Left kidney (tissue), 2 donors: ENCODE results near the gene HOXA11. TPM values are rescaled to one million over a fixed set of nuclear protein-coding genes. Genes with fewer than 3 reads are reported as not detected.

Experiments used
- DNase-seq: peaks from one replicate; pipeline ENCODE4 v3.0.0-alpha.2; 2013
- polyA plus RNA-seq: library from polyadenylated mRNA; unstranded; fragments of 120-200 nt; gene quantifications from one replicate; pipeline ENCODE4 v1.2.1, GENCODE V29; 2013; ENCODE audit not compliant: insufficient read length

The HOXA11 gene
- polyA plus RNA-seq, 1 donor: 32.2 TPM

DNA sequence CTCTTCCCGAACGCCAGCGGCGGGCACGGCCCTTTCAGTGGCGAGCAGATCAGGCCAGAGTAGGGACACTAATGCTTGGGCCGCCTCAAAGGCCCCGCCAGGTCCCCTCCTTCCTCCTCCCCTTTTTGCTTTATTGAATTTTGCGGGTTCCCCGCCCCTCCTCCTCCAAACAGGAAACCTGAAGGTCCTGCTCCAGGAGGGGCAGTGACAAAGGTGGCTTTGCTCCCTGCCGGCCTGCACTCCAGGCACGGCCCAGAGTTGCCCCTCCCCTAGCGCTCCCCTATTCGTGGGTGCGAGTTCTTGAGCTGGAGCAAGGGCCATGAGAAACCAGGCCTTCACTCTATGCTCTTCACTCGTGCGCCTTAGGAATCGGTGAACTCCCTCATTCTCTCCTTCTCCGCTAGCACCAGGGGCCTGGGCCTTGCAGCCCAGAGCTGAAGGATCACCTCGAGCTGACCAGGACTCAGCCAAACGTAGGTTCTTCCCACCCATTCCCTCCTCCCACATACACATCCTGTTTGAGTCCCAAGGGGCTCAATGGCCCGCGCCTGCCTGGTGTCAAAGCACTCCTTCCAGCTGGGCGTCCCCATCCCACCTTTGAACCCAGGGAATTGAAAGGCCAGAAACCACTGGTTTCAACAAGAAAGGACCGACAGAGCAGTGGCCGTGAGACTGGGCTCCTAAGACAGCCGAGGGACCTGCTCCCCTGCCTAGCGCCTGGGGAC, 36.8 kb downstream of the HOXA11 start:
- DNase-seq: no peak

DNA sequence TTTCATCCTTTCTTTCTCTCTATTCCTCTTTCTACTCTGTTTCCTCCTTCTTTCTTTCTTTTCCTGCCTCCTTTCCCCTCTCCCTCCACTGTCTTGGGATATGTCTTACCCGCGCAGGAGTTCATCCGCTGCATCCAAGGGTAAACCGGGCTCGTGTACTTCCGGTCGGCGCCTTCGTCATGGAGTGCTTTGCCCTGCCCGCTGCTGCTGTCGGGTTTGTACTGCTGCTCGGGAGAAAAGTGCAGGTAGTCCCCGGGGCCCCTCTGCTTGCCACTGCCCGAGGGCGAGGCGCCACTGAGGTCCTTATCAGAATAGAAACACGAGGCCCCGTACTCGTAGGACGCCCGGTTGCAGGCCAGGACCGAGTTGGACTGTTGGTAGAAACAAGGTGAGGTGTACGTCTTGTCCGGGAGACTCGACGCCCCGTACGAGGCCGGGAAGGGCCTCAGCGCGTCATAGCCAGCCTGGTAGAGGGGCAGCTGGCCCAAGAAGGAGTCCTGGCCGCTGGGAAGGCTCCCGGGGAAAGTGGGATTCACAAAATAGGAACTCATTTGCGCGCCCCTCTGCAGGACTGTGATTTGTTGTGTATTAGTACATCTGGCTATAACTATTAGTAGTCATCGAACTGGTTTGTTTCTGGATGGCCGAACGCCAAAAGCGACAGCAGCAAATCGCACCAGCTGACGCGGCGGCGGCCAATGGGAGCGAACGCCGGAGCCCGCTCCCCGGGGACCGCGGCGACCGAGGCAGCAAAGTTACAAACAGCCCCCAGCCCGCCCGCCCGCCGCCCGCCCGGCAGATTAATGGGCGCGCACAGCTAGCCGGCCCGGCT, 37.6 kb downstream of the HOXA11 start, which contains the start of gene HOXA6:
Gene HOXA6 (minus strand): TSS at position 576 of the 832 bp plus-strand sequence. CDS start 25 bp downstream, at position 551.
- DNase-seq: no peak

DNA sequence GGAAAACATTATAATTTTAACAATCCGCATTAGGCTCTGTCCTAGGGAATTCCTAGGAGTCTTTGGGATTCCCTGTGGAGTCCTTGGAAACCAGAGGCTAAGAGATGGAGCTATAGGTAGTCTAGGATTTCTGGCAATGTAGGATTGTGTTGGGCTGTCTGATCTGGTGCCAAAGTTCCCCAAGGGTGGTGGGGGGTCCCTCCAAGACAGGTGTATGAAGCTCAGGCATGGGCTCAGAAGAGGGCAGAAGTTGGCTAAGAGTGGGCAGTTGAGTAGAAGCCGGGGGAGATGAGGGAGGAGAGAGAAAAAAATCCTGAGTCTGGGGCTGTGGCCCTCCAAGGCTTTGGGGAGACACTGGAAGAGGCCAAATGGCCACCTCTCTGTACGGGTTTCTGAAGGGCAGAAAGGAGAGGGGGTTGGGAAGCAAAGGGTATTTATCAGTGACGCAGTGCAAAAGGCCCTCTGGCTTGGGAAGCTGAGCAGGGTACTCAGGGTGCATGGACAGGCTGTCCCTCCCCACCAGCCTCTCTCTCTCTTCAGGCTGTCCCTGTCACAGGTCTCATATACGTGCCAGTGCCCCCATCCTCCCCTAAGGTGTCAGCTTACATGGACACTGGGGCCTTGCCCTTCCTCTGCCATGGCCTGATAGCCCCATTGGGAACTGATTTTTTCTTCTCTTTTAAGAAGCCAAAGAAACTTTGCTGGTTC, 38.4 kb downstream of the HOXA11 start:
- DNase-seq: no peak

DNA sequence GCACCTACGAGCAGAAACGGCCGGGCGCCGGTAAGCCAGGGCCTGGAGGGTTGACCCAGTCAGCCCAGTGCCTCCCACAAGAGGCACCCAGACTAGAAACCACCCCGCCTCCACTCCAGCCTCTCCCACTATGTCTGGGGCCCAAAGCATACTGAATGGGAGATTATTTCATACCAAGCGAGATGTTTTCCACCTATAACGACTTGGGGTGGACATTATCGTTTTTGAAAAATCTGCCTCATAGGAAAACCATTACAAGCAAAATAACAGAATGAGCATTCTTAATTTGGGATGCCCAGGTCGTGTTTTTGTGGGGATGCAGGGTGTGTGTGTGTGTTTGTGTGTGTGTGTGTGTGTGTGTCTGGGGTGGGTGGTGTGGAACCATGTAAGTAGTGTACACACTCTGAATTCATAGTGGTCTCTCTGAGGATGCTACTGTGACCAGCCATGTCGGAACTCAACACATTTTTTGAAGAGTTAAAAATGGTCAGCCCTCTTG, 39.1 kb downstream of the HOXA11 start:
- DNase-seq: no peak

DNA sequence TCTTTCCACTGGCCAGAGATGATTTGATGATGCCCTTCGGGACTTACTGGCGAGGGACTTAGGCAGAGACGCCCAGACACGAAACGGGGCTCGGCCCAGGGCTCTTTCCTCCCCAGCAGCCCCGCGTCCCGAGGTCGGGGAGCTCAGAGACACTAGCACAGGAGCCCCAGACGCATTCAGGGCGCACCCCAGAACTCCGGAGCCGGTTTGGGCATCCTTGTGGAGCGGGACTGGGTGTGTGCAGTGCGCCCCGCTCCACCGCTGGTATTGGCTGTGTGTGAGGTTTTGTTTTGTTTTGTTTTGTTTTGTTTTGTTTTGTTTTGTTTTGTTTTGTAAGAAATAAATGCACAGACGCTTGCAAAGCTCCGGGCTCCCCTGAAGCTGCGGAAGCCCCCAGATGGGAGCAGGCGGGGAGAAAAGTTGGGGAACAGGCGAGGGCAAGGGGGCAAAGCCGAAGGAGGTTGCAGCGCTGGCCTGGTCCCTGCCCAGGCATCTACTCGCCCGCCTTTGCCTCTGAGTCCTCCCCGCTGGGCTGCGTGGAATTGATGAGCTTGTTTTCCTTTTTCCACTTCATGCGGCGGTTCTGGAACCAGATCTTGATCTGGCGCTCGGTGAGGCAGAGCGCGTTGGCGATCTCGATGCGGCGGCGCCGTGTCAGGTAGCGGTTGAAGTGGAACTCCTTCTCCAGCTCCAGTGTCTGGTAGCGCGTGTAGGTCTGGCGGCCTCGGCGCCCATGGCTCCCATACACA, 39.7 kb downstream of the HOXA11 start:
- no peak for DNase-seq

DNA sequence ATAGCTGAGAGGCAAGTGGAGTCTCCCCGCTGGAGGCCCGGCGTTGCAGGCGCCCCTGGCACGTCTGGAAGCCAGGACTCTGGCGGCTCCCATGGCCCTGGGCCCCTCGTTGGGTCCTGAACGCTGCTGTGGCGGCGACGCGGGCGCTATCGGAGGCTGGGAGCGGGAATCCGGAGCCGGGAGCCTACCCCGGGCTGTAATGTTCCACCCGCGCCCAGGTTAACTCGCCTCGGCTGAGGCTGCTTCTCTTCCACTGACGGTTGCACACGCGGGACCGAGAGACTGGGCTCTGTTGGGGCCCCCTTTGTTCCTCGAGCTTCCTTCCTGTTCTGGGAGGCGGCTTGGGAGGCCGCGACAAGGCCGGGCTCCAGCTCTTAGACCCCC, 40.3 kb downstream of the HOXA11 start:
- DNase-seq: no peak

DNA sequence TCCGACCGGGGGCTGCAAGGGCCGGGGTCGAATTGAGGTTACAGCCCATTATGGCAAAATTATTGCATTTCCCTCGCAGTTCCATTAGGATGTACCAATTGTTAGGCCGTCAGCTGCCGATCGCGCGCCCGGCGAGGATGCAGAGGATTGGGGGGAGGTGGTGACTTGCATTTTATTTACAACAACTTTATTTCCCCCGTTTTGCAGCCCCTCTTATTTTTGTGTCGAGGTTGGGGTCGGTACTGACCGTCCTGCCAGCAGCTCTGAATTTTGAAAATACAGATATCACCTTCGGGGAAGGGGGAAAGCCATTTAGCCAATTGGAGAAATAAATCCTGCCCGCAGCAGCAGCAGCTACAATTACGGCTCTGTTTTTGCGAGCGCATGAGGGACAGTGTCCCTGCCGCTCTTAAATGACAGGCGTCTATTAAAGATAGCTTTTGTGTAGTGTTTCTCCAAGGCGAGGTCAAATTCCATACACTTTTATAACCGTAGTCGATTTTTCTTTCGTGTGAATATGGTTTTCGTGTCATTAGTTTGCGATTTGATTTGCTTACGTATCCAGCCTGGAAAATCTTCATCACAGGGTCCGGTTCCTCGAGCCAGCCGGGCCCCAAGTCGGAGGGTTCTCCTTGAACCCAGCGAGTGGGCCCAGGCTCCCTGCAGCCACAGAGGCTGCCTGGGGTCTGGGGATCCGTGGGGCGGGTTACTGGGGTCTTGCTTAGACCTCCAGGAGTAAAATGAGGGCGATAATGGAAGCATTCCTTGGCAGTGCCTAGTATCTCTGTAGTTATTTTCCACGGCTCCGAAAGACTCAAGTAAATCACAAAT, 40.9 kb downstream of the HOXA11 start:
- no peak for DNase-seq

DNA sequence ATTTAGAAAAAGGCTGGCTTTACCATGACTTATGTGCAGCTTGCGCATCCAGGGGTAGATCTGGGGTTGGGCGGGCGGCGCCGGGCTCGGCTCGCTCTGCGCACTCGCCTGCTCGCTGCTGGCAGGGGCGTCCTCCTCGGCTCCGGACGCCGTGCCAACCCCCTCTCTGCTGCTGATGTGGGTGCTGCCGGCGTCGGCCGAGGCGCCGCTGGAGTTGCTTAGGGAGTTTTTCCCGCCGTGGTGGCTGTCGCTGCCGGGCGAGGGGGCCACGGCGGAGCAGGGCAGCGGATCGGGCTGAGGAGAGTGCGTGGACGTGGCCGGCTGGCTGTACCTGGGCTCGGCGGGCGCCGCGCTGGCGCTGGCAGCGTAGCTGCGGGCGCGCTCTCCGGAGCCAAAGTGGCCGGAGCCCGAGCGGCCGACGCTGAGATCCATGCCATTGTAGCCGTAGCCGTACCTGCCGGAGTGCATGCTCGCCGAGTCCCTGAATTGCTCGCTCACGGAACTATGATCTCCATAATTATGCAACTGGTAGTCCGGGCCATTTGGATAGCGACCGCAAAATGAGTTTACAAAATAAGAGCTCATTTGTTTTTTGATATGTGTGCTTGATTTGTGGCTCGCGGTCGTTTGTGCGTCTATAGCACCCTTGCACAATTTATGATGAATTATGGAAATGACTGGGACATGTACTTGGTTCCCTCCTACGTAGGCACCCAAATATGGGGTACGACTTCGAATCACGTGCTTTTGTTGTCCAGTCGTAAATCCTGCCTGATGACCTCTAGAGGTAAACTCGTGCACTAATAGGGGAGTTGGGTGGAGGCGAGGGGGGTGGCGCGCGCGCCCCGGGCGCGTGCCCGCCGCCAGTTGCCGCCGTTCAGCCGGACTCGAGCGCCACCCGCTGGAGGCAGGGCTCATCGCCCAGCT, 41.7 kb downstream of the HOXA11 start, which contains the start of gene HOXA5:
Gene HOXA5 (minus strand): TSS at position 659 of the 927 bp plus-strand sequence. CDS start 74 bp downstream, at position 585.
- DNase-seq: peak; percentile 91

DNA sequence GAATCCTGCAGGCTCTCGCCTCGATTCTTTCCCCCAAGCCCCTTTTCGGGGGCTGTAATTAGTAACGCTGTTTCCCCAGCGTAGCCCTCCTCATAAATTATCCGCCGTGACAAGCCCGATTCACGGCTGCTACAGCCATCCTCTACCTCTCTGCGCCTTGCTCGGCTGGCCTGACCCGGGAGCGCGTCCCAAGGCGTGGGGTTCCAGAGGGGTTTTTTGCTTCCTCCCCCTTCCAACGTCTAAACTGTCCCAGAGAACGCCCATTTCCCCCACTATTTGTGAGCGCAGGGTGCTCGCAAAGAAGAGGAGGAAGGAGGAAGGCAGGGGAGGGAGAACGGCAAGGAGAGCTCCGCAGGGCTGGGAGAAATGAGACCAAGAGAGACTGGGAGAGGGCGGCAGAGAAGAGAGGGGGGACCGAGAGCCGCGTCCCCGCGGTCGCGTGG, 42.4 kb downstream of the HOXA11 start:
- no peak for DNase-seq

DNA sequence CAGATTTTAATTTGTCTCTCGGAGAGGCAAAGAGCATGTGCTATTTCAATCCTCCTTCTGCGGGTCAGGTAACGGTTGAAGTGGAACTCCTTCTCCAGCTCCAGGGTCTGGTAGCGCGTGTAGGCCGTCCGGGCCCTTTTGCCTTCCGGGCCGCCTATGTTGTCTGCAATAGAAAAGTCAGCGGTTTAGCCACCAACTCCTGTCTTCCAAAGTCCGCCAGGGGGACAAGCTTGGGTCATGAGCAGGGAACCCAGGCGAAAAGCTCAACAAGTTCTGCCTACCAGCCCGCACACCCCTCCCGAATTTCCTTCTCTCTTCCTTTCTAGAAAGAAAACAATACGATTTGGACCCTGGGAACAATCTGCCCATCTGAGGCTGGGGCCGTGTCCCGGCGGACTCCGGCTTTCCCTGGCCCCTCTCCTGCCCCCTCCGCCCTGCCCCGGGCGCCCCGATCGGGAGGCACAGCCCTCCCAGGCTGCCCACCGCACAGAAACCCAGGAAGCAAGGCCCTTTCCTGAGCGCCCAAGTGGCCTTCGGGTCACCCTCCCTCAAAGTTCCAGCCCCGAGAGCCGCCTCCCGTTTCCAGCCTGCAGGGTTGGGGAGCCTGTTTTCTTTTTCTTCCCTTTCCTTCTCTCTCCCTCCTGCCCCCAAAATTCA, 43.0 kb downstream of the HOXA11 start:
- no peak for DNase-seq

DNA sequence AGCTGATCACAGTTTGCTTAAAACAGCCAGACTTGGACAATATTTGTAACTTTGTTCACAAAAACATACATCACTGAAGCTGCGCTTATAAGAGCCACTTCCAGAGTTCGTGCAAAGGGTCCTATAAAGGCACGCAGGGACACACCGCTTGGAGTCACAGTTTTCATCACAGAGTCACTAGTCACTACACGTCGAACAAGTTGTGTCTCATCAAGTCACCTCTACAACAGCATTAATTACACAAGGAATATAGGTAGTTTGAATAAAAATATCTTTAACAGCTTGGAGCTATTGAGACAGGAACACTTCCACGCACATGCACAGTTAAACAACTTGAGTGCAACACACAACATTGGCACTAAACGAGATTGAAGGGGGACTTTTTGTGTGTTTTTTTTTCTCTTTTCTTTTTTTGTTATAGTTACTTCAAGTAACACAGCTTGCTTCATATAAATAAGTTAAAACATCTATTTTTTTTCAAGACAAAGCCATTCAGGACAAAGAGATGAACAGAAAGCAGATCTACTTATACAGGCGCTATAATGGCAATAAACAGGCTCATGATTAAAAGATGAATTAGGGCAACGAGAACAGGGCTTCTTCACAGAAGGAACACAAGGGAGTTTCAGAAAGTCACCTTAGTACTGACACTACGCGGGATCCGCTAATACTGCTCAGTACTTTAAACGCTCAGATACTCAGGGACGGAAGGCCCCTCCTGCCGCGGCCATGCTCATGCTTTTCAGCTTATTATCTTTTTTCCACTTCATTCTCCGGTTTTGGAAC, 43.7 kb downstream of the HOXA11 start:
- DNase-seq: no peak

DNA sequence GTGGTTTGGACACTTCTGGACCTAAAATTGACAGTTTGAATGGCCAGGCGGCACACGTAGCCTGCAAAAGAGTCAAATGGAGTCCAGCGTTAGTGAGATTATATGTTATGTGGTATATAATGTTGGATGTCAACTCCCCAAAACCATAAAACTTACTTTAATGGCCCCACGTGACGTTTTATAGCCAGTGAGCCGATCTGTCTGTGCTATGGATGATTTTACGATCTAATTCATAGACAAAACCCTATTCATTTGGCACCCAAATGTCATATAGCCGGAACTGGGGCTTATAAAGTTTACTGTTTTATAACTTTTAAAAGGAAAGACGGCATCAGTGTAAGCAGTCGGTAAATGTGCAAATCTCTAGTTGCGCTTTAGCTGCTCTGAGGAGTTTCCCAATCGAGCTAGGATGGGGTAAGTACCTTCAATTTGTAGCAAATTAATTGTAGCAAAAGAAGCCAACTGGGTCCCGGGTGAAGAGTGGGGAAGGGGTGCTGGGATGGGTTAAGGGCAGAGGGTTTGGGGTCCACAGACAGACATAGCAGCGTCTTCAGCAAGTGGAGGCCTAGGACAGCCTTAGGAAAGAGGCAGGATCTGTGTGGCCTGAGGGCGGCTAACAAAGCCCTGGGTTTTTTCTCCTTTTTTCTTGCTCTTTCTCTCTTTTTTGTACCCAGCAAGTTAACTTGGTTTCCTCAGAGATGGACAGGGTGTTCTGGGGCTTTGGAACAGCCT, 44.7 kb downstream of the HOXA11 start:
- peak; percentile 83 for DNase-seq

DNA sequence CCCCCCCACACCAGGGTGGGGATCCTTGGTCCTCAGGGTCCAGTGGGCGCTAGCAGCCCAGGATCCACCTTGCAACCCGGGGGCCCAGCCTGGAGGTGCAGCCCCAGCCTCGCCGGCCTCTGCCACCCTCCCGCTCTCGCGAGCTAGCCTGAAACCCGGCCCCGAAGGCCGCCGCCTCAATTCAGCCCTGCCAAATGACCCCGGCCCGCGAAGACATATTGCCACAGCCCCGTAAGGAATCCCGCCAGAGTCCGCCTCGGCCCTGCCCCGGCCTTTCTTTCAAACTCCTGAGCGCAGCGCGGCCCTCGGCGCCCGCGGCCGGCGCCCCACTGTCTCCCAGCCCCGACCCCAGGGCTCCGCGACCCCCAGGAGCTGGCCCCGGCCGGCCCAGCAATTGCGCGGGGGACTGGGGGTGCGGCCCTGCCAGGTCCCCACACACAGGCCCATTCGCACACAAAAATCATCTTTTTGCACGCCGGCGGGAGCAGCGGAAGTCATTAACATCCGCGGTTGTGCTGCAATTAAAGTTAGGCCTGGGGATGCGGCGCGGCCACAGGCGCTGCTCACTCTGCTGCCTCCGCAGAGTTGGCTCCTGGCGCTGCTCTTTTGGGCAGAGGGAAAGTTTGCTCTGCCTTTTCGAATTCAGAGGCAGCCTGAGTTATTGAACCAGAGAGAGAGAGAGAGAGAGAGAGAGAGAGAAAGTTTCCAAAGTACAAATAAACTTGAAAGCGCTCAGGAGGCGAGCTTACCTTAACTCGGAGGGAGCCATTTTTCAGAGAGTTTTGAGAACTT, 45.5 kb downstream of the HOXA11 start:
- no peak for DNase-seq

DNA sequence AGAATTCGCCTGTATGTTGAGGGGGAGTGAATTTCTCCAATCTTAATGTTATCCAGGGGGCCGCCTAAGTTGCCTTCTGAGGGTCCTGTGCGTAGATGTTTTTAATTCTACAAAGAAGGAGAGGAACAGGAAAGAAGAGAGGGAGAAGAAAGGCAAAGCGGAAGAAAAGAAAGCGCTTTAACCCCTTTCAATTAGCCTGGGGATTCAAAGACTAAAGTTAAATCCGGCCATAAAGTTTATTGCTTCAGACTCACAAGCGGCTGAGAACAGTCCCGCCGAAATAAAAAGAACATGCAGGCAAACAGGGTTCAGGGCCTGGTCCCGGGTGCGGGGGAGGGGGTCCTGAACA, 46.1 kb downstream of the HOXA11 start:
- no peak for DNase-seq

DNA sequence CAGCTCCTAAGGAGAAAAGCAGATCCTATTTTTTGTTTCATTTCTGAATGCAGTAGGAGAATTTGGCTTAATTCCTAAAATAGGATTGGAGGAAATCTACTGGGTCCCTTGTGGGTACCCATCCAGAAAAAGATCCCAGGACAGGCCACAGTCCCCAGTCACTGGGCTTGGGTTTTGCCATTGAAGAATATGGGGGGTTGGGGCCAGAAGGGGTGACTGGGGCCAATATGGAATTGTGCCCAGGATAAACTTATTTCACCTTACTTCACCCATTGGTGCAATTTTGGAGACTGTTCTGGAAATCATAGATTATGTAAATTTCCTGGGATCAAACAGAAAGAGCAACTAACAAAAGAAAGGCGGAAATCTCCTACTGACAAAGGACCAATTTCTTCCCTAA, 46.6 kb downstream of the HOXA11 start:
- no peak for DNase-seq

DNA sequence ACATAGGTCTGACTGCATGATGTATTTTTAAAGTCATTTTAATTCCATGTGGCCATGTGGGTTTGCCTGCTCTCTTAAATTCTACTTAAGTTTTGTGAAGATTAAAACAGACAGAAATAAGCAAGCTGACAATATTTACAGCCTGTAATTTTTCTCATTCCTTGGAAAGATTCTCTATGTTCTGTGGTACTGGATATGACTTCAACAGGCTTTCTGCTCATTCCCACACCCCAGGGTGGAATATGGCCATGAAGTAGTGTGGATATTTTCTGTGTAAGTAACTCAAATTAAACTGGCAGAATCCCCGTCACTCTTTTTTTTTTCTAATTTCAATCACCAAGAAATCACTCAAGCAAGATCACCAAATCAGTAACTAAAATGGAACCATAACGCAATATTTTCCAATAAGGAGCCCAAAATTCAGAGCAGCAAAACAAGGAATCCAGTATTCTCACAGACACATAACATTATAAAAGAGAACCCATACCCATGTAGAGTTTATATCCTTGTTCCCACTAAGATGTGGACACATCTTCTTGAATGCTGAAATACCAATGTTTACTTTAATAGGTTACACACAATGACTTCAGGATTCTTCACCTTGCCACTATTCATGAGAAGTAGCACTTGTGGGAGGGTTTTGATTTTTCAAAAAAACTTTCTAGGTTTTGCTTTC, 47.3 kb downstream of the HOXA11 start:
- no peak for DNase-seq
